ENCODE measurements around the gene PAPLN.

- TF ChIP-seq CREB1 (CRISPR knock-in tag; IDR thresholded peaks at IDR 0.05; ENCODE audit: low read depth): no peak
- TF ChIP-seq ETS1 (IDR thresholded peaks at IDR 0.05): no peak
- no peak for TF ChIP-seq CTCF (conservative IDR thresholded peaks at IDR 0.05; ENCODE audit: low read depth in 2 of 2)
- no peak for TF ChIP-seq EZH2 (IDR thresholded peaks at IDR 0.05; ENCODE audit: low read depth, unreplicated experiment)
- TF ChIP-seq POLR2AphosphoS5 (IDR thresholded peaks at IDR 0.05; ENCODE audit: low read depth): no peak
- no peak for TF ChIP-seq EZH2phosphoT487 (IDR thresholded peaks at IDR 0.05; ENCODE audit: unreplicated experiment)
Measured at GRCh38 chr14:73235531-73236155, 1.7 kb upstream of the PAPLN start.

All from GM23338 (cell line).